GM19351 (cell line): ENCODE data around the gene TFAP2A.

Experiments used
- ATAC-seq: cut with Tn5 transposase; IDR thresholded peaks from one replicate; pipeline ENCODE4 v1.9.1; 2021; ENCODE audit warnings: mild to moderate bottlenecking, moderate library complexity; ENCODE audit not compliant: unreplicated experiment

Gene TFAP2A

DNA sequence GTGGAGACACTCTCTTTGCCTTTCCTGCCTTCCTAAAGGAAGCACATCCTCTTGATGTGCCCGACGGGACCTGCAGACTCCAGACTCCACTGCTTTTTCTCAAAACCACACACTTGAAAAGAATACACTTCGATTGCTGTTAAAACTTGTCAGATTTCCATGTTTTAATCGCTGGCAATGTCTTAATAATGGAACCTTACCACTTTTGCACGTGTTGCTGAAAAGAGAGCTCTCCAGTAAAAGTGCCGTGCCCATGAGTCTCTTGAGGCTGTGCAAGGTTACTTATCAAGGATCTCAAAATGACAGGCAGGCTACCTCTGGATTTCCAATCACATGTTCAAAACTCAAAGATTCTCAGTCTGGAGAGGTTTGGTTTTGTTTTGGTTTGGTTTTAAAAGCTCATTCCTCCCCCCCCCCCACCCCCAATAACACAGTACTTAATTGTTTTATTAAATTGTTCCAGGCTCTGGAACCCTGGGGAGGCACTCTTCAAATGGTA lies 12.0 kb upstream of the TFAP2A start:
- no peak for ATAC-seq

DNA sequence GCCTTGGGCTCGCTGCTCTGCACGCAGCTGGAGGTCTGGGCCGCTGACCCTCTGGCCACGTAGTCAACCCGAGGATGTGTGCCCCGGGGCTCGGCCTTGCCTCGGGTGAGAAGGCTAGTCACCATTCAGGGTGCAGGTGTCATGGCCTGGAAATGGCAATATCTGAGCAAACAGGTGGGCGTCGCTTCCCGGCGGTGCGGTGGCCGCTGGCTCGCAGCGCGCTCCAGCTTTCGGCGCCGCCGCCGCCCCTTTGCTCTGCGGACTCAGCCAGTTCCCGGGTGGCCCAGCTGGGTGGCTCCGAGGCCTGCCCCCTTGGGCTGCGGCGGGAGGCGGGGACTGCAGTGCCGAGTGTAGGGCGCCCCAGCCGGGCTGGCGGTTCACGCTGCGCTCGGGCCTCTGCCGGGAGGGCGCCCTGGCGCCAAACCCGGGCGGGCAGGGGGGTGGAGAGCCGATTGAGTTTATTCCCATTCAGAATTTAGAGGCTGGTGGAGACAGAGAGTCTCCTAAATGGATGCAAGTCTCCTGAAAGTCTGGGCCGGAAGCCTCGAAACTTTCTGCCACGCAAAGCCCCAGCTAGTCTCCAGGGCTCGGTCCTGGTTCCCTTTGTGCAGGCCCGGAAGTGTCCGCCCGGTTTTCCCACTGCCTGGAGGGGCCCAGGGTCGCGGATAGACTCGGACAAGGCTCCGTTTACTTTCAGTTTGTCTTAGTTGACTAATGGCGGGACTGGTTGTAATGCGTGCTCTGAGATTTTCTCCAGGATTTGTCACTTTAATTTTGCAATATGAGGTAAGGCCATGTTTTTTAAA lies 11.3 kb upstream of the TFAP2A start:
- ATAC-seq: peak; percentile 65

DNA sequence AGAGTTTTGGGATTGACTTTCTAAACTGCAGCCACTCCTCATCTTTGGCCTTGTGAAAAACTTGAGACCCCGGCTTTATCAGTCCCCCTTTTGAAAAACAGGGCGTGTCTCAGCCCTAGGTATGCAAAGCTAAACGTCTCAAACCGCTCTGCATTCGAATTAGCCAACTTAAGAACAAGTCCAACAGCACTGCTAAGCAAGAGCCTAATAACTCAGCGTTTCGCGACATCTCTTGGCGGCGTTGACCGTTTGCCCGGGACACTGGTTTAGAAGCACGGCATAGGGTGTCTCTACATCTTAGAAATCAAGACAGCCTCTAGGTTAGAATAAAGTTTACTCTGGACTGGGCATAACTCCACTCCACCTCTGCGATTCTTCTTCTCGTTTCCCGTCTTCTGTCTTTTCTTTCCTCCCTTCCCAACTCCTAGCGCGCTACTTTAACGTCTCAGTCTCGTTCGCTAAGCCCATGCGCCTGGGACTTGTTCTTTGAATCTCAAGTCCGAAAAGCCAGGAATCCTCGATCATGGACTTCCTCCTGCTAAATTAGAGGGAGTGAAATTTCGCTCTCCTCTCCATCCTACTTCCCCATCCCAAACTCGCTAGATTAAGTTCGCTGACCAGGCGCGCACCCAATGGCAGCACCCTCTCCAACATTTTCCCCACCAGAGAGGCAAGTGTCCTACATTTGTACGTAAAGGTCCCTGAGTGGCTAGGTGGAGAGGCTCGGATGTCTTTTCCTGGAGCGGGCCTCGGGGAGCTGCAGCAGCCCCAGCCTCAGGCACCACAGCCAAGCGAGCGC lies 10.5 kb upstream of the TFAP2A start:
- ATAC-seq: no peak

DNA sequence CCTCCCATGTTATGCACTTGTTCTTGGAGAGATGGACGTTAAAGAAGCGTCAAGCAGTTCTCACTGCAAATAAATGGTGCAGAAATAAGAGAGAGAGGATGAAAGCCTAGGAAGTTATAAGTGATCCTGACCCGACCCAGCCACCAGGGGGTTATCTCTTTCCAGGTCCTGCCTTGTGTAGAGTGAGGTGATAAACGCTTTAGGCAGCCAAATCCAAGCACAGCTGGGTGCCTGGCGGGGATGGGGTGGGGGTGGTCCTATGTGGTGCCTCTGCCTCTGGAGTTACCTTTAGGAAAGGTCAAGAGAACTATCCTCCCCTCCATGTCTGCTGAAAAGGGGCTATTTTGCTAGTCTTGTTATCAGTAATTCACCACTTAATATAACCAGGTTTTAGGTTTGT lies 9.2 kb upstream of the TFAP2A start:
- ATAC-seq: no peak

DNA sequence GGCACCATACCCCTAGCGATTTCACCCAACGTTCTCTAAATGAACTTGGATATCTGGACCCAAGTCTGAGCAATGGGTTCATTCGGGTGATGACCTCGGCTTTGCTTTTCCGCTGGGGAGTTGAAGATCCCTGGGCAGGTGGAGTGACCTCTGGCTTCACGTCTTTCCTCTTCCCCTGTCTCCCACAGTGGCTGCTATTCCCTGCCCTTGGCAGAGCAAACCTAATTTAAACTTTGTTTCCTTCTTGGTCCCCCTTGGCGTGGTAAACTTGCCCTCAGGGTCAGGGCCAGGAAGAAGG lies 7.8 kb upstream of the TFAP2A start:
- ATAC-seq: no peak

DNA sequence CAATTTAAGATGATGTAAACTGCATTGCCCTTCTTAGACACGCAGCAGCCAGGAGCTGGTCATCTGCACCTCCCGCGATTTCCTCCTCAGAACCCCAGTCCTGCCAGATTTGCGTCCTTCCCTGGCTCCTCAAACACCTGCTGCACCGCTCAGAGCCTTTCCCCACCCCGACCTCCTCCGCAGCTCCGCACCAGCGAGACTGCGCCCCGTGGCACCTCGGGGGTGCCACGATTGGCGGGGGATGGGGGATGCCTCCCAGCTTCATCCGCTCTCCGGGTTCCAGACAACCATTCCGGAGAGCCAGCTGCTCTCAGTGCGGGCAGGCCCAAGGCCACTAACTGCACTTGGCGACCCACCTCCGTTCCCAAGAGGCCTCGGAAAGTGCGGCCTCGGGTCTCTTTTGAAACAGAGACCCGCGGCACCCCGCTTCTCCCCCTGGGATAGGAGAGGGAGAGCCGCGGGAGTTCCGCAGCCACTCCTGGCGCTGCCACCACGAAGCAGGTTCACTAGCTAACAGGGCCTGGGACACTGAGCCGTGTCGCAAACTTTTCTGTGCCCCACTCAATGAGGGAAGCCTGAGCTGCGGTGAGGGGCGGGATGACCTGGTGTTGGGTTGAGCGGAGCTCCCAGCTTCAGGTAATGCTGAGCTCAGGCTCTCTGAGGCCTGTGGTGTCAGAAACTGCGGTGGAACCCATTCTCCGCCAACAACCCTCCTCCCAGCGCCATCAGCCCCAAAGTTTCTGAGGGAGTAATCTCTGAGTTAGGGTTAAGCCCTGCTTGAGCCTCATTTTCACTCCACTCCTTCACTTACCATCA lies 7.3 kb upstream of the TFAP2A start:
- ATAC-seq: no peak

DNA sequence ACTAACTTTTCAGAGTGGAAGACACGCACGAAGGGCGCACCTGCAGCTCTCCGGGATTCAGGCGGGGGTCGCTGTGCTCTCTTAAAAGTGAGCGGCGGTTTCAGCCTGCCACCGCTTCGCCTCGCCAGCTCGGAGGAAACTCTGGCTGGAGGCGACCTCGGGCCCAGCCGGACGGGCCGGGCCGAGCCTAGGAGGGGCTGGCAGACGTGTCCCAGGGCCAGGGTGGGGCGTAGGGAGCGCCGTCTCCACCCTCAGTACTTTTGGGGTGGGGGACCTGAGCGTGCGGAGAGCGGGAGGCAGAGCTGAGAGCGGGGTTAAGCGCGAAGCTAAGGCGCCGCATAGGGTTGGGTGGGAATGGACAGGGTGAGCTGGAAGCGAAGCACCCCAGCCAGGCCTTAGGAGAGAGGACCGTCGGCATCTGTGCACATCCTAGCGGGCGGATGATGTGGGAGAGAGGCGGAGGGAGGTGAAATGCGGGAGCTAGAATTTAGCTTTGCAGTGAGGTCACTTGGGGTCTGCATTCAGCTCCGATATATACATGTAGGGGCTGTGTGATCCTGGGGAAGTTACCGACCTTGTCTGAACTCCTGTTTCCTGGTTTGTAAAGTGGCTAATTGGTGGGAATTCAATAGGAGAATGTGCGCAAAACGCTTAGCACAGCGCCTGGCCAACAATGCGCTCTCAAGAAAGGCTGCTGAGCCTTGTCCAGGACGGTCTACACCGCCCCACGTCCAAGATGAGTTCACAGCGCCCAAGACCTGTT lies 6.5 kb upstream of the TFAP2A start:
- ATAC-seq: no peak

DNA sequence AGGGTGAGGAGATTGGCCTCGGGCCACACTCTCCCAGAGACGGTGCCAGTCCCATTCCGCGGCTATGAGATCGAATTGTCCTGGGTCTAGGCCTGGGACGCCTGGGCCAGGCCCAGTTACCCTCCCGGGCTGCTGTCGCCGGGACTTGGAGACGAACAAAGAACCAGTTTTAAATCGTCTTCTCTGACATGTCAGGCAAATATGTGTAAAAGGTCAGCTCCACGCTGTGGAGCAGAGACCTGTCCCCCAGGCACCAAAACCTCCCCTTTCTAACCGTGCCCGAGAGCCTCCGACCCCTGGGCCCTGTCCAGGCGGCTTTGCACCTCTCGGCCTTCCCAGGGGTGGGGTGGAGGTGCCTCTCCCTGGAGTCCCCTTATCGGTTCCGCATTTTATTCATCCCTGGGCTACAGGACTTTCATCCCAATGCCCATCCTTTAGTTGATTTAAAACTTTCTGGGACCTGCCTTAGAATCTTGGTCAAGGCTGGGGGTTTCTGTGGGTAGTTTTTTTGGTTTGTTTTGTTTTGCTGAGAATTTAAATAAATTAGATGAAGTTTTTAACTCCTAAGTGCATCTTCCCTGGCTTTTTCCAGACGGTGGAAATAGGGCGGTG lies 5.8 kb upstream of the TFAP2A start:
- no peak for ATAC-seq

DNA sequence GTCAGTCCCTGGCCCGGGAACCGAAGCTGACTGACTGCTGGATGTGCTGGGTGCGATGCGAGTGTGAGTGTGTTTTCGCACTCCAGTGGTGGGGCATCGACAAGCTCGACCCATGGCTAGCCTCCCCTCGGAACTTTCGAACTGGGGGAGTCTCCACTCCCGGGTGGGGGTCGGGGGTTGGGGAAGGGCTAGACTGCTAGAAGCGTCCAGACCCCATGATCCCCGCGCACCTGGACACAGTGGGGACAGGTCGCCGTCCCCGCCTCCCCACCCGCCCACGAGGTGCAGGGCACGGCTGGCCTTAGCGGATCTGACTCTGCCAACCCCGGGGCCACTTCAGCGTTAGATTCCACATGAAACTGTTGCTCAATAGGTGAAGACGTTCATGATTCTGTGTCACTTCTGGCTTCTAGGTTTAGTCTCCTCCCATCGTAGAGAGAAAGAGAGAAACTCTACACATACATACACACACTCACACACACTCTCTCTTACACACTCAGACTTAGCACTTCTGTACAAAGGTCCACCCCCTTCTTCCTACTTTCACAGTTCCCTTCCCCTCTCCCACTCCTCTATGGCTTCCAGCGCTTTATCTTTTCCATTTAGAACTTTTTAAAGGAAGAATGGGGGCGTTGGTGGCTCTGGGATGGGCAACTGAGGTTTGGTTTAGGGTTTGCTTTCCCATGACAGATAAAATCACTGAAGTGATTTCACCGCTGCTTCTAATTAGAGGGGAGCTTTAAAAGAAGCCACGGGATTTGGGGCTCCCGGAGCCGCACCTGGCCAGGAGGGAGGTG lies 5.1 kb upstream of the TFAP2A start:
- no peak for ATAC-seq

DNA sequence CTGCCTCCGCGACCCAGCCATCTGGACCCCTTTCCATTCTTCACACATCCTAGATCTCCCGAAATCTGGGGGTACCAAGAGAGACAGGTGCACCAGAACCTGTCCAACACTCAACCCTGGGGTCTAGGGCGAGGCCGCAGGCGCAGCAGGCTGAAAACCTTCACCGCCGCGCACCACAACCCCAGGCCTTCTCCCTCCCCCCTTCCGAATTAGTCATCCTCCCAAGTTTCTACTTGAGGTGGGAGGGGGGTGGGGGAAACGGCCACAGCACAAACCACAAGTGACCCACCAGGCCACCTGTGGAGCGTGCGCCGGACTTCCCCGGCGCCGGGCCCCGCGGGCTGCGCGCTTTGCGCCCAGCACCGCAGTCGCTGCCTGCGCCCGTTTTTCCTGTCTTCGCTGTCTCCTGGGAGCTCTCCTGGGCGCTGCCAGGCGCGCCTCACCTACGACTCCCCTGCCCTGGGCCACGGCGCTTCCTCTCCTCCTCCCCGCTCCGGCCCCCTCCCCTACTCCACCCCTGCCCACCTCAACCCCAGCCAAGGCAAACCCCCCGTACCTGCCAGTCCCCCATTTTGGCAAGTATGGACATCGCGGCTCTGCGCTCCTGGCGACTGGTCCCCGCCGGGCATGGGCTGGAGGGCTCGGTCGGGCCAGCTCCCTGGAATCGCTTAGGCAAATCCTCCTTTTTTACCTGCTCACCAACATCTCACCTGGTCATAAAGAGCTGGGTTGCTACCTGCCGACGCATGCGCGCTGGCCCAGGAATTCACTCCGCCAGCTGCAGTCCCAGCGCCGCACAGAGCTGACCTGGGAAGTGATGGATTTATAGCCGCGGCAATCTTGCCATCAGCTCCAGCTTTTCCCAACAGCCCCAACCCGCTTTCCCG lies 4.2 kb upstream of the TFAP2A start:
- peak; percentile 32 for ATAC-seq

DNA sequence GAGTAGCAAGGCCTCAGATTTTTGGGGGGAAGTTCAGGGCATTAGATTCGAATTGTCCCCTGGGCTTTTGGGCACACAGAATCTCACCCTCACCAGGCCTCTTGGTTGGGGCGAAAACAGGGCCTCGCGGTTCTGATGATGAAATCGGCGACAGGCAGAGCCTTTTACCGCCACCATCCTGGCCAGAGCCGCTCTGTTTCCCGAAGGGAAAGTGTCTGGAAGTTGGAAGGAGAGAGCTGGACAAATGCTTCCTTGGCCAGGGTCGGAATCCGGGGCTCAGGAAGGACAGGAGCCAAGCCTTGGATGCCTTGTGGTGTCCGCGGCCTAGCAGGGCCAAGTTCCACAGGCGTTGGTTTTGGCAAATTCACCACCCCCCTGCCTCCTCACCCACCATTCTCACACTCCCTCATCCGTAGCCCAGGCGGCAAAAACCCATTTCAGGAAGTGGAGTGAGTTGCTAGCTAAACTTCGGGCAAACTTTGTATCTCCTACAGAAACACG lies 3.5 kb upstream of the TFAP2A start:
- ATAC-seq: no peak

DNA sequence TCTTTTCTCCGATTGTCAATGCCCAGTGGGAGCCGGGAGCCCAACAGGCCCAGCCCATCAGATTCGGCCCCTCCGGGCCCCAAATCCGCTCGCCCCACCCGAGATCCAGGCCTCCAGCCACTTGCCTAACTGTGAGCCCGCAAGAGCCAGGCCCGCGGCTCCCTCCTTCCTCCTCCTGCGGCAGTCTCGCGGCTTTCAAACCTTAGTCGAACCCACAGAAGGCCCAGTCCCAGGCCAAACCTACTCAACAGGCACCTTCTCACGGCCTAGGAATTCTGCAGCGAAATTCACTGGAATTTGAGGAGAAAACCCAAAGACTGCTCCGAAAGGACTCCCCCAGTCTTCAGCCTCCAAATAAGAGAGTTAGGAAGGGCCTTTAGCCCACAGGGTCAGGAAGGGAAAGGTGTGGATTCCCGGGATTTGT lies 2.8 kb upstream of the TFAP2A start:
- no peak for ATAC-seq

DNA sequence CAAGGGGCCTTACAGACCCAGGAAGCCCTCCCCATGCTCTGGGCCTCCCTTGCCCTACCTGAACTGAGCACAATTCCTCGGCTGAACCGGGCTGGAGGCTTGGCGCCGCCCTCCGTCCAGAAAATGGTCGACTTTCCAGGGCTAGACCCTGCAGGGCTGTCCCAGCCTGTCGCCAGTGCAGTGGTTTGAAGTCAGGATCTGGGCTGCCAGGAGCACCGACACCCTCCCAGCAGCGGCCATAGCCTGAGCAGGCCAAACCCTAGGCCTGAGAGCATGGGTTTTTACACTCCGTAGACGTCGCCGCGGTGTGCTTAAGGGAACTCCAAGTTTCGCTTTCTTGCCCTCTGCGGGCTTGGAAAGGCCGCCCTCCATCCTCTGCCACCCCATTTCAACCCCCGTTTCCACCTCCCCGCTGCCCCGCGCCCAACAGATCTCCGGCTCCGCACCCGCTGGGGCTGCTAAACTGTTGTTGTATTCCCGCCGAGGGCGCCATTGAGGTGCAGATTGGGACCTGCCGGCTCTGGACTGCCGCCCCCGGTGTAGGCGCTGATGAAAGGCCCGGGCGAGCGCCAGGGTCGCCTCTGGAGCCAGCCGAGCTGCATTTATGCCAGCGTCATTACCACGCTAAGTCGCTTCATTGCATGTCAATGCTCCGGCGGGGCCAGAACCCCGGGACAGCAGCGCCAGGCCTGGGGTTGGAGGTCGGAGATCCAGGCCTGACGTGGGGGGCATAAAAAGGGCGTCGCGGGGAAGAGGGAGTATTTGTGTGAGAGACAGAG lies 2.2 kb upstream of the TFAP2A start:
- no peak for ATAC-seq

DNA sequence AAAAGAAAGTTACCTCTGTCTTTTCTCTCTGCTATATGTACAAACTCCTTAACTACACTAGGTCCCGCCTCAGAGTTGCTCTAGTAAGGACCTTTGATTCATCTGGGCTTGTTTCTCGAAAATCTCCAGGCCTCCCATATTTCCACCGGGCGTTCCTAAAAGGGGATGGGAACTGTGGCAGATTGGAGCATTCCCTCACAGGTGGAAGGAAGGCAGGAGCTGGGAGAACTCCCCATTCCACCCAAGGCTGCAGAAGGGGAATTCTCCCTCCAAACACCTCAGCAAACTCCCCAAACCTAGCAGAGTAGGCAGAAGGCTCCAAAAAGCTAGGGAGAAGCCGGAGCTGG lies 1.6 kb upstream of the TFAP2A start:
- ATAC-seq: no peak

DNA sequence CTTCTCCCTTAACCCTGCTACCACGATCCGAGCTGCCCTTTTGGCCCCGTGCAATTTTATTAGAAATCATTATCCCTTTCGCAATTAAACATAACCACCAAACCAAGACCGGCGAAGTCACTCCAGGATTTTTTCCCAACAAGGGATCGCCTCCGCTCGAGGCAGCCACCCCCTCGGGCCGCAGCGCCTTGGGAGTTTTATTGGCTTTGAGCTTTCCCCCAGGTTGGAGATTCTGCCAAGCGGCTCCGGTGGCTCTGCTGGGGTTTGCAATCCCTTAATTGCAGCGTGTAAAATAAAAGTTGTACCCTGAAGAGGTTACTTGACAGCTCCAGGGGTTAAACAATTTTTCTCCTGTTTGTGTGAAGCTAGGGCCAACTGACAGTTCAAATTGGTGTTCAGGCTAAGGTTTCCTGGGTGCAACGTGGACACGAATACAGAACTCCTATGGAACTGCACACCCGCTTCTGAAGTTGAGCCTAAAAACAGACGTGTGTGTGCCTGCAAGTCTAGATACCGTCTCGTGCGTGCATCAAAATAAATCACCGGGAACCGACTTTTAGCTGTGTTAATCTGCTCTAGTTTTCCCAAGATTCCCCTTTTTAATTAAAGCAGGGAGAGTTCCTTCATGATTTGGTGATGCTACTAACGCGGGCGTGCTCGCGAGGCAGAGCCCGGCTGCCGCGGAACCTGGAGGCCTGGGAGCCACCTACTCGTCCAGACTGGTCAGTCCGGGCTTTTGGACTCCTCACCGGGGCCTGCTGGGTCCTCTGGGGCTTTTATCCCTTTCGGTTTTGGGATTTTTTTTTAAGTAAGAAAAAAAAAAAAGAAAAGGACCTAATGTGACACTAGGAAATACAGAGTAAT lies 975 bp upstream of the TFAP2A start:
- ATAC-seq: no peak

DNA sequence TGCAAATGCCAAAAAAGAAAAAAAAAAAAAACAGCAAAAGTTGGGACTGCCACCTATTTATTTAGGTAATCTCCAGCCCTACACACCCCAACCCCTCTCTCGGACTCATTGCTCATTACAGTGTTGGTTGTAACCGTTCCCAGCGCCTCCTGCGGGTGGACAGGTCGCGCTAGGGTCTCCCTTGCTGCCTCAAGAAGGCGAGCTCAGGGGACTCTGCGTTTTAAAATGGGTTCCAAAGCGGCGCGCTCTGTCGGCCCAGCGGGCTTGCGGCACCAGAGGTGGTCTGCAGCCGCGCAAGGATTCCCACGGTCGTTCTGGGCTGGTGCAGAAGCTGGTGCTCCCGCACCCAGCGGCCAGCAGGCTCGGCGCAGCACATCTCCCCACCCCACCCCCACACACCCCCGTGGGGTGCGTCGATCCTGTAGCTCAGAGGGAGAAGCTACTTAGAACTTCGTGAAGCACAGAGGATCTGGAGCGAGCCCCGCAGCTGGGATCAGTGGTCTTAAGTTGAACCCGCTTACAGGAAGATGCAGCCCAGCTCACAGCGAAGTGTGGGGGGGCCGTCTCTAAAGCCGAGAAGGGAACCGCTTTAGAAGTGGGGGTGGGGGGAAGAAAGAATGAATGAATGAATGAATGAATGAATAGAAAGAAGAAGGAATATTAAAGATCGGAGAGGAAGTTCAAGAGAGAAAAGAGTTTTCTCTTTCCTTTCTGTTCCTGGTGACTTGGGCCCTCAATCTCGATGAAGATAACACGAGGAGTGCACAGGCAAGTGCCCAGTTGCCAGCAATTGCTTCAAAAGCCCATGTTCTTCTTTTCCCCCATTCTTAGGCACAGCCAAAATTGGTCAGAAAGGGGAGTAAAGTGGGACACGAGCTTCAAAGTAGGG lies 780 bp downstream of the TFAP2A start:
- no peak for ATAC-seq
